ENCODE measurements around the gene C19orf25. TPM values are rescaled to one million over a fixed set of nuclear protein-coding genes. Genes with fewer than 3 reads are reported as not detected.
A peak's percentile ranks its signal among the peaks of the same experiment; 100 is the strongest.

Gene C19orf25
- total and polyA plus RNA-seq, 9 donors, result 1.1 to 26.3 (median 22.2) TPM

DNA sequence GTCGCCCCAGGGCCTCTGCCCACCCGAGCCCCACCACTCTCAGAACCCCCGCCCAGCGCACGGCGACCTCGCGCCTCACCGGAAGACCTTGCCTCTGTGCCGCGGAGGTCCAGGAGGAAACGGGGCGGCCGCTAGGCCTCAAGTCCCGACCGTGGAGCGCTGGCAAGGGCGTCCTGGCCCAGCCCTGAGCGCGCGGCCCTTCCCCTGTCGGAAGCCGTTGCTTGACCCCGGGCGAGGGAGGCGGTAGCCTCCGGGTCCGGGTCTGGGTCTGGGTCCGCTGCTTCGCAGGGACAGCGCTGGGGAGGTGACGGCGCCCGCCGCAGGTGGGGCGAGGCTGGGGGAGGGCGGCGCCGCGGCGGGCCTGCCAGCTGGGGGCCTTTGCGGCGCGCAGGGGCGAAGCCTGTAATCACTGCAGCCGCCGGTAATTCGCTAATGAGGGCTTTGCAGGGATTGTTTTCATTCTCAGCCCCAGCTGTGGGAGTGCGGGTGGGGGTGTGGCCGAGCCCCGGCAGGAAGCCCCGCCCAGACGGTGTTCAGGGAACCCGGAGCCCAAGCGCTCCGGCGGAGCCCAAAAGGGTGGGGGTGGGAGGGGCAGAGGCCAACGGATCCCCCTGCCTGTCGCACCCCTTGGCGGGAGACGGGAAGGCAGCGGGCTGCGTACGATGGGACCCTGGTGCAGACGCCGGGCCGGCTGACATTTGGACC lies 8.6 kb downstream of the C19orf25 start:
- no peaks in the 10 kb centered on the region for H3K36me3 ChIP-seq
- DNase-seq, result peak in 4 of 5 donors; percentile 42 to 75 (median 64)
- no peak overlapping the region for H3K27ac ChIP-seq
- peak overlapping the region; percentile 33 for H3K4me3 ChIP-seq
- TF ChIP-seq POLR2A (IDR thresholded peaks at IDR 0.05) (no peak), EP300 (IDR thresholded peaks at IDR 0.05) (no peak), CTCF (IDR thresholded peaks at IDR 0.05) (no peak)
- peaks cover 11% of the 10 kb centered on the region for H3K27me3 ChIP-seq
- H3K9me3 ChIP-seq, result no peaks in the 10 kb centered on the region
- H3K4me1 ChIP-seq (ENCODE audit: insufficient read depth), result peaks cover 35% of the 10 kb centered on the region
- intact Hi-C loops (cut with DNase I), result no loop called here
- WGBS, 3 donors, result 0 to 1% (median 1%) methylated on average over 35 to 67 of the region's 67 CpGs

- no peak for DNase-seq
- Histone ChIP-seq H3K27me3 (peaks cover 11% of the 10 kb centered on the region), H3K9me3 (no peaks in the 10 kb centered on the region), H3K36me3 (no peaks in the 10 kb centered on the region), H3K4me3 (peak overlapping the region; percentile 33), H3K4me1 (ENCODE audit: insufficient read depth) (peaks cover 35% of the 10 kb centered on the region), H3K27ac (no peak overlapping the region)
- intact Hi-C loops (cut with DNase I), result no loop called here
- WGBS, 3 donors, result 2% methylated on average over 17 to 22 of the region's 22 CpGs
- TF ChIP-seq CTCF (IDR thresholded peaks at IDR 0.05) (no peak), EP300 (IDR thresholded peaks at IDR 0.05) (no peak), POLR2A (IDR thresholded peaks at IDR 0.05) (no peak)
Measured at GRCh38 chr19:1470055-1470304, 9.0 kb downstream of the C19orf25 start.

DNA sequence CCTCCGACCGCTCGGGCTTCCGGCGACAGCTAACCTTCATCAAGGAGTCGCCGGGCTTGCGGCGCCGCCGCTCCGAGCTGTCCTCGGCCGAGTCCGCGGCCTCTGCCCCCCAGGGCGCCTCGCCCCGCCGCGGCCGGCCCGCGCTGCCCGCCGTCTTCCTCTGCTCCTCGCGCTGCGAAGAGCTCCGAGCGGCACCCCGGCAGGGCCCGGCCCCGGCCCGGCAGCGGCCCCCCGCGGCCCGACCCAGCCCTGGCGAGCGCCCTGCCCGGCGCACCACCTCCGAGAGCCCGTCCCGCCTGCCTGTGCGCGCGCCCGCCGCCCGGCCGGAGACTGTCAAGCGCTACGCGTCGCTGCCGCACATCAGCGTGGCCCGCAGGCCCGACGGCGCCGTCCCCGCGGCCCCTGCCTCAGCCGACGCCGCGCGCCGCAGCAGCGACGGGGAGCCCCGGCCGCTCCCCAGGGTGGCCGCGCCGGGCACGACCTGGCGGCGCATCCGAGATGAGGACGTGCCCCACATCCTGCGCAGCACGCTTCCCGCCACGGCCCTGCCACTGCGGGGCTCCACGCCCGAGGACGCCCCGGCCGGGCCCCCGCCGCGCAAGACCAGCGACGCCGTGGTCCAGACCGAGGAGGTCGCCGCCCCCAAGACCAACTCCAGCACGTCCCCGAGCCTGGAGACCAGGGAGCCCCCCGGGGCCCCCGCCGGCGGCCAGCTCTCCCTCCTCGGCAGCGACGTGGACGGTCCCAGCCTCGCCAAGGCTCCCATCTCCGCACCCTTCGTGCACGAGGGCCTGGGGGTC lies 9.6 kb downstream of the C19orf25 start:
- Histone ChIP-seq H3K9me3 (no peaks in the 10 kb centered on the region), H3K36me3 (no peaks in the 10 kb centered on the region), H3K4me3 (peak overlapping the region; percentile 33), H3K27ac (no peak overlapping the region), H3K4me1 (ENCODE audit: insufficient read depth) (peaks cover 35% of the 10 kb centered on the region), H3K27me3 (peaks cover 11% of the 10 kb centered on the region)
- no peak for DNase-seq
- TF ChIP-seq EP300 (IDR thresholded peaks at IDR 0.05), result no peak
- no peak for TF ChIP-seq POLR2A (IDR thresholded peaks at IDR 0.05)
- no peak for TF ChIP-seq CTCF (IDR thresholded peaks at IDR 0.05)
- intact Hi-C loops (cut with DNase I), result no loop called here
- WGBS, 3 donors, result 1 to 2% (median 2%) methylated on average over 54 to 117 of the region's 117 CpGs

GRCh38 chr19:1468821-1469254 lies 10.2 kb downstream of the C19orf25 start:
- Histone ChIP-seq H3K4me1 (ENCODE audit: insufficient read depth) (peaks cover 35% of the 10 kb centered on the region), H3K9me3 (no peaks in the 10 kb centered on the region), H3K36me3 (no peaks in the 10 kb centered on the region), H3K4me3 (no peak overlapping the region), H3K27ac (no peak overlapping the region), H3K27me3 (peaks cover 11% of the 10 kb centered on the region)
- no peak for TF ChIP-seq EP300 (IDR thresholded peaks at IDR 0.05)
- no peak for TF ChIP-seq POLR2A (IDR thresholded peaks at IDR 0.05)
- 1 to 4% (median 1%) methylated on average over 23 to 47 of the region's 47 CpGs for WGBS, 3 donors
- intact Hi-C loops (cut with DNase I), result no loop called here
- DNase-seq, result peak in 1 of 5 donors; percentile 43
